DMS 273 treated with DMSO at 0.1 percent for 48 hours (cell line): Measurements from ENCODE around the gene GPANK1.
A peak's percentile ranks its signal among the peaks of the same experiment; 100 is the strongest.

Experiments
- DNase-seq: peaks from one replicate; lab custom pipeline; 2025; lab: John Stamatoyannopoulos, UW

Gene GPANK1

DNA sequence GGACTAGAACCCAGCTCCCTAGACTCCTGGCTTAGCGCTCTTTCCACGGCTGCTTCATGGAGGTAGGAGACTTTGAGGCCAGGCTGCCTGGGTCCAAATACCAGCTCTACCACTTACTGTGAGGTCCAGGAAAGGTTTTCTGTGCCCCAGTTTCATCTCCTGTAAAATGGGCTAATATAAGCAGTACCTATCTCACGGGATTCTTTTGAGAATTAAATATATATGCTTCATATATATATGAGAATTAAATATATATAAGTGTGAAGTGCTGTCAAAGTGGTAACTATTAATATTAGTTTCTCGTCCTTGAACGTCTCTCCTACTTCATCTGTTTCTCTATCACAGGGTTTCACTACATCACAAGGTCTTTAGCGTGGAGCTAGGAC is 26.3 kb upstream of the GPANK1 start:
- DNase-seq = no peak

- DNase-seq = no peak
Observed at GRCh38 chr6:31690231-31691077, 25.7 kb upstream of the GPANK1 start.

- no peak for DNase-seq
Observed at GRCh38 chr6:31689249-31690110, 24.7 kb upstream of the GPANK1 start.

- DNase-seq = no peak
Observed at GRCh38 chr6:31687860-31688693, 23.3 kb upstream of the GPANK1 start.

DNA sequence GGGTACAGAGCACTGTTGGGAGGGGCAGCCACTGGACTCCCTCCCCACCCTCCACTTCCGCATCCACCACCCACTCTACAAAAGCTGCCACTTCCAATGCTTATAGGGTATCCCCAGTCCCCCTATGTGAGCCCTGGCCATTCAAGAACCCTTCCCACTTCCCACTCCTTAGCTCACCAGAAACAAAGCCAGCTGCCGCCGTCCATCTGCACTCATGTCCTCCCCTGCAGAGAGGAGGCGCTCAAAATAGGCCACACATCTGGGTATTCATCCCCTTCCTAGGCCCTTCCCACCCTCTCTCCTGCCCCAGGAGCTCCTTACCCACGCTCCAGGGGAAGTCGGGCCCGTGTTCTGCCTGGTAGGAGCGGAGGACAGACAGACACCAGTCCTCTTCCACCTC is 22.5 kb upstream of the GPANK1 start:
- DNase-seq = no peak

DNA sequence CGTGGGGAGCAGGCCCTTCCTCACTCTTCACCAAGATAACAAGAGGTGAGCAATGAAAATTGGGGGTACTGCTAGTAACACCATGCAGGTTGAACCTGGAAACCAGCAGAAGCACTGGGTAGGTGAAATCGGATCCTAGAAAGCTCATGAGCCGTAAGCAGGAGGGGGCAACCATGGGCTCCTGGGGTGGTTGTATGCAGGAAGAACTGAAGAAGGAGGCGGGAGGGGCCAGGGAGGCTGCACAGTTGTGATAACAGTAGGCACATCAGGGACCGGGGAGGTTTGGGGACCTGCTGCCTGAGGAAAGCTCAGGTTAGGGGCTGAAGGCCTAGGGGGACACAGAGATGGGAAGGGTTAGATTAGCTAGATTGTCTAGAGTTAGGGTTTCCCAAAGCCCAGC is 21.7 kb upstream of the GPANK1 start:
- DNase-seq = no peak

DNA sequence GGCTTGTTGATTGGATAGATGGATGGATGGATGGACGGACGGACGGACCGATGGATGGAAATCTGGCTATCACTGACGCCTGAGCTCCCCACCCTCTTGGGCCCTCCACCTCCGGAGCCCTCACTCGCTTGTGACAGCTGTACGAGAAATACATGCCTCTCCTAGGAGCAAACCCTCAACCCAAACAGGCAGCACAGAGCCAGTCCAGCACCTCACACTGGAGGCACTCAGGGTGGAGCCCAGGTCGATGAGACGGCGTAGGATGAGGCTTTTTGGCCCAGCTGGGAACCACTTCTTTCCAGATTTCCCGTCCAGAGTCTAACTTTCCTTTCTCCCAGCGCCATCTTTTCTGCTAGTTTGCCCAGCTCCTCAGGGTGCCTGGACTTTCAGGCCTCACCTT is 18.8 kb upstream of the GPANK1 start:
- DNase-seq = no peak

GRCh38 chr6:31681135-31681671 is 16.4 kb upstream of the GPANK1 start:
- DNase-seq = no peak

GRCh38 chr6:31680226-31681134 is 15.7 kb upstream of the GPANK1 start, which contains the start of gene LY6G5C:
Gene LY6G5C, minus strand, starts transcription at chr6:31681067. Its CDS starts 694 bp downstream, at chr6:31680373.
- peak; percentile 68 for DNase-seq

DNA sequence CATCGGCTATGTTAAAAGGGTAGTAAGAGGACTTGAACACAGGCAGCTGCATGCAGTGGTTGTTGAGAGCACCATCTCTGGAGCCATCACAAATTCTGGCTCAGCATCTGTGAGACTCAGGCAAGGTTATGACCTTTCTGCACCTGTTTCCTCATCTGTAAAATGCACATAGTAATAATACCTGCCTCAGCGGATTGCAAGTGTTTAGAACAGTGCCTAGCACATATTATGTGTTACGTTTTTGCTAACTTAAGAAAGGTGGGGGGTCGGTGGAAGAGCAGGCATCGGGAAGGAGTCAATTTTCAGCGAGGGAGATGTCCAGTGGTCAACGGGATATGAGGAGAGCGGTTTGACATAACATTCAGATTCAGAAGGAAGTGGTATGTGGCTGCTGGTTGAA is 13.2 kb upstream of the GPANK1 start:
- no peak for DNase-seq

GRCh38 chr6:31676904-31677303 is 12.1 kb upstream of the GPANK1 start:
- DNase-seq = no peak

GRCh38 chr6:31676322-31676903 is 11.6 kb upstream of the GPANK1 start:
- DNase-seq = no peak

DNA sequence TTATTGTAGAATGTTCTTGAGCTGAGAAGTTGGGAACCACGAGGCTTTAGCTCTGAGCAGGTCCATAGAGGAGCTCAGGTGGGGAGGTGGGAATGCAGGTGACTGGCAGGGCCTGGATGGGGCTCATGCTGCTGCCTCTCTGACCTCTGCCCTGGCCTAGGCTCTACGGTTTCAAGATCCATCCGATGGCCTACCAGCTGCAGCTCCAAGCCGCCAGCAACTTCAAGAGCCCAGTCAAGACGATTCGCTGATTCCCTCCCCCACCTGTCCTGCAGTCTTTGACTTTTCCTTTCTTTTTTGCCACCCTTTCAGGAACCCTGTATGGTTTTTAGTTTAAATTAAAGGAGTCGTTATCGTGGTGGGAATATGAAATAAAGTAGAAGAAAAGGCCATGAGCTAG is 4.9 kb upstream of the GPANK1 start, which contains the start of gene LY6G5B:
Gene LY6G5B (plus strand): TSS at position 301 of the 400 bp plus-strand sequence. CDS start 975 bp downstream, outside the sequence.
- DNase-seq = no peak

GRCh38 chr6:31666337-31666965 is 1.7 kb upstream of the GPANK1 start:
- DNase-seq = no peak

- peak; percentile 94 for DNase-seq
Observed at GRCh38 chr6:31665501-31666336, 922 bp upstream of the GPANK1 start, which contains the start of gene CSNK2B. Gene CSNK2B, plus strand, starts transcription at chr6:31666080. Its CDS starts 752 bp downstream, at chr6:31666832.

DNA sequence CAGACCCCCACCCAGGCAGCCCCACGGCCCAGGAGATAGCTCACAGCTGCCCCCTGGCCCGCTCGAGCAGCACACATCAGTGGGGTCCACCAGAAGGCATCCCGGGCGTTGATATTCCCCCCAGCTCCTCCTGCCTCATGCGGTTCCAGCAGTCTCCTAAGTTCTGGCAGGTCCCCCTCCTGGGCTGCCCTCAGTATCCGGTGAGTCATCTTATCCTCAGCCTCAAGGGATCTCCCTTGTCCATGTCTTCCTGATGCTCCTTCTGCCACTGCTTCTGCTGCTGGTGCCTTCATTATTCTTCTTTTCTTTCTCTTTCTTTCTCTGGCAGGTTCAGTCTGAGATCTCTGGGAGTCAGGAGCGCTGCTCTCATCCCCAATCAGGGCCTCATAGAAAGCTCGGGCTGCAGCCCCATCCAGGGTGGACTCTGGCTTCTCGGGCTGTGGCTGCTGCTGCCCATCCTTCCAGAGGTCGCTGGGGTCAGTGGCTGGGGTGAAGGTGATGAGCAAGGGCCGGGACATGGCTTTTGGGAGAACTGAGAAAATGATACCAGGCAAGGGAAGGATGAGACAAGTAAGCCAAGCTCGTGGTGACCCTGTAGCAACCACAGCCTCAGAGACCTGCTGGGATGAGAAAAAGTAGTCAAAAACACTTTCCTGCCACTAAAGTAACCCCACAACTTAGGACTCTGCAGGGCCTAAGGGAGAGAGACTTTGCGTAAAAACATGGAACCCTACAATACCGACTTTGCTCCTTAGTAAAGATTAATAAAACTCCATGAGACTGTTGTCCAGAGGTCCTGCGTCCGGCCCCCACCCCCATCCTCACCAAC is 622 bp downstream of the GPANK1 start:
- DNase-seq = peak; percentile 29

GRCh38 chr6:31663126-31663960 is 1.5 kb downstream of the GPANK1 start:
- no peak for DNase-seq
